Mesenchymal stem cell (in vitro differentiated cells and primary cell): ENCODE measurements around the gene NGB.

Source experiments
- DNase-seq: peaks from one replicate; pipeline ENCODE4 v3.0.0-alpha.2; 2013
- H2AFZ ChIP-seq: one replicate; pipeline ENCODE4 v1.6.1; 2013; ENCODE audit warnings: low read depth, mild to moderate bottlenecking, control low read depth, inconsistent platforms, low read length, moderate library complexity
- H2AK5ac ChIP-seq: 2 replicates; pipeline ENCODE4 v1.6.1; 2013; ENCODE audit warnings: low read length, moderate library complexity, mild to moderate bottlenecking, inconsistent platforms; ENCODE audit not compliant: severe bottlenecking
- H2BK120ac ChIP-seq: one replicate; pipeline ENCODE4 v1.6.1; 2013; ENCODE audit warnings: low read depth, mild to moderate bottlenecking, inconsistent platforms, low read length, moderate library complexity
- H2BK12ac ChIP-seq, 2 experiments: one replicate each; pipeline ENCODE4 v1.6.1; 2013; ENCODE audit warnings: inconsistent platforms in 2 of 2, low read length in 2 of 2, mild to moderate bottlenecking in 2 of 2, moderate library complexity in 2 of 2, control low read depth in 1 of 2
- H2BK15ac ChIP-seq: one replicate; pipeline ENCODE4 v1.6.1; 2013; ENCODE audit warnings: mild to moderate bottlenecking, low read depth, inconsistent platforms; ENCODE audit not compliant: poor library complexity, severe bottlenecking
- H2BK5ac ChIP-seq: 2 replicates; pipeline ENCODE4 v1.6.1; 2013; ENCODE audit warnings: low read depth, mild to moderate bottlenecking, low read length, control low read depth, inconsistent platforms; ENCODE audit not compliant: poor library complexity, severe bottlenecking
- H3K14ac ChIP-seq, 2 experiments: one replicate each; pipeline ENCODE4 v1.6.1; 2013; ENCODE audit warnings: inconsistent platforms in 2 of 2, low read length in 2 of 2, control low read depth in 1 of 2, mild to moderate bottlenecking in 1 of 2, moderate library complexity in 1 of 2
- H3K18ac ChIP-seq, 2 experiments: one replicate each; pipeline ENCODE4 v1.6.1; 2013; ENCODE audit warnings: inconsistent platforms in 2 of 2, low read length in 2 of 2, control low read depth in 1 of 2, low read depth in 1 of 2, mild to moderate bottlenecking in 1 of 2
- H3K23ac ChIP-seq, 2 experiments: one replicate each; pipeline ENCODE4 v1.6.1; 2013; ENCODE audit warnings: inconsistent platforms in 2 of 2, low read length in 2 of 2, mild to moderate bottlenecking in 2 of 2, moderate library complexity in 2 of 2, control low read depth in 1 of 2
- H3K27ac ChIP-seq: 2 replicates; pipeline ENCODE4 v1.5.1; 2013; ENCODE audit warnings: mild to moderate bottlenecking, moderate library complexity, low read length, control low read depth, inconsistent platforms; ENCODE audit not compliant: poor library complexity, severe bottlenecking
- H3K27me3 ChIP-seq, 2 experiments: 2 replicates each; pipeline versions ENCODE4 v1.6.1 to v1.7.0; 2013; ENCODE audit warnings: low read length in 2 of 2, mild to moderate bottlenecking in 2 of 2, moderate library complexity in 2 of 2, control low read depth in 1 of 2, inconsistent platforms in 1 of 2; ENCODE audit not compliant: control insufficient read depth in 1 of 2, insufficient read depth in 1 of 2
- H3K36me3 ChIP-seq, 2 experiments: 2 replicates each; pipeline versions ENCODE4 v1.6.1 to v1.7.0; 2013; ENCODE audit warnings: low read length in 2 of 2, control low read depth in 1 of 2, inconsistent platforms in 1 of 2, low read depth in 1 of 2, mild to moderate bottlenecking in 1 of 2; ENCODE audit not compliant: insufficient read depth in 2 of 2, control insufficient read depth in 1 of 2
- H3K4ac ChIP-seq, 2 experiments: one replicate each; pipeline ENCODE4 v1.6.1; 2013; ENCODE audit warnings: inconsistent platforms in 2 of 2, low read length in 2 of 2, mild to moderate bottlenecking in 2 of 2, moderate library complexity in 2 of 2, control low read depth in 1 of 2, low read depth in 1 of 2
- H3K4me1 ChIP-seq: 2 replicates; pipeline ENCODE4 v1.6.1; 2013; ENCODE audit warnings: low read depth, low read length, control low read depth; ENCODE audit not compliant: control insufficient read depth, insufficient read depth
- H3K4me2 ChIP-seq: 2 replicates; pipeline ENCODE4 v1.6.1; 2013; ENCODE audit warnings: low read length, mild to moderate bottlenecking, inconsistent platforms; ENCODE audit not compliant: poor library complexity, severe bottlenecking
- H3K4me3 ChIP-seq, 2 experiments: 2 replicates each; pipeline versions ENCODE4 v1.5.1 to v1.7.0; 2013; ENCODE audit warnings: low read length in 2 of 2, mild to moderate bottlenecking in 2 of 2, control low read depth in 1 of 2, low read depth in 1 of 2; ENCODE audit not compliant: insufficient read depth in 1 of 2
- H3K79me1 ChIP-seq: replicated peaks from 2 replicates; pipeline ENCODE4 v1.6.1; 2013; ENCODE audit warnings: mild to moderate bottlenecking, control low read depth, low read length, inconsistent platforms; ENCODE audit not compliant: poor library complexity, severe bottlenecking
- H3K9ac ChIP-seq: 2 replicates; pipeline ENCODE4 v1.7.0; 2013; ENCODE audit warnings: mild to moderate bottlenecking, low read length, moderate library complexity
- H3K9me3 ChIP-seq: 2 replicates; pipeline ENCODE4 v1.7.0; 2013; ENCODE audit warnings: mild to moderate bottlenecking, low read length; ENCODE audit not compliant: control insufficient read depth
- H4K8ac ChIP-seq: one replicate; pipeline ENCODE4 v1.6.1; 2013; ENCODE audit warnings: inconsistent platforms, mild to moderate bottlenecking, low read length, moderate library complexity
- H4K91ac ChIP-seq: one replicate; pipeline ENCODE4 v1.6.1; 2013; ENCODE audit warnings: mild to moderate bottlenecking, low read length, inconsistent platforms
- WGBS: methylation state at CpG from one replicate; pipeline ENCODE4 v1.1.7; 2013; ENCODE audit warnings: mixed read lengths; 5-methylcytosine and 5-hydroxymethylcytosine counted together

NGB gene

DNA sequence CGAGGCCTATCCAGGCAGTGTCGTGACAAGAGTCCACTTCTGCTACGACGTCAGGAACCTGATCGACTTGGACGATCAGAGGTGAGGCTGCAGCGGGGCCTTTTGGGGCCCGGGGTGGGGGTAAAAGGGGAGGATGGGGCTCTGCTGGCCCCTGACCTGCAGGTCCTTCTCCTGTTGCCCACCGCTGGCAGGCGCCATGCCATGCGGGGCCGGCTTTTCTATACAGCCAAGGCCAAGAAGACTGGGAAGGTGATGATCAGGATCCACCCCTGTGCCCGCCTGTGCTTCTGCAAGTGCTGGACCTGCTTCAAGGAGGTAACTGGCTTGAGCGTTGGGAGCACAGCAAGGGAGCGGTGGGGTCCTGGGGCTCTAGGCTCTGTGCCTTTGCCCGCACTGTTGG is 31.6 kb downstream of the NGB start:
- no peak overlapping the region for H4K91ac ChIP-seq
- no peak overlapping the region for H2BK5ac ChIP-seq
- H2AK5ac ChIP-seq = no peak overlapping the region
- H3K14ac ChIP-seq = no peak overlapping the region
- no peak overlapping the region for H3K4me3 ChIP-seq
- H3K79me1 ChIP-seq = no peaks in the 10 kb centered on the region
- peaks cover 0 to 11% of the 10 kb centered on the region in 2 experiments for H3K27me3 ChIP-seq
- no peaks in the 10 kb centered on the region for H3K4me1 ChIP-seq
- H3K23ac ChIP-seq = no peak overlapping the region
- H4K8ac ChIP-seq = no peak overlapping the region
- 83% methylated on average over 16 of the region's 16 CpGs for WGBS
- no peak overlapping the region for H3K4ac ChIP-seq
- no peak overlapping the region for H3K9ac ChIP-seq
- no peak overlapping the region for H3K18ac ChIP-seq
- H3K36me3 ChIP-seq = no peaks in the 10 kb centered on the region
- H2BK12ac ChIP-seq = no peak overlapping the region
- H2AFZ ChIP-seq = no peak overlapping the region
- no peaks in the 10 kb centered on the region for H3K9me3 ChIP-seq
- no peak for DNase-seq
- no peak overlapping the region for H2BK120ac ChIP-seq
- H3K27ac ChIP-seq = no peak overlapping the region
- H3K4me2 ChIP-seq = no peak overlapping the region
- no peak overlapping the region for H2BK15ac ChIP-seq

DNA sequence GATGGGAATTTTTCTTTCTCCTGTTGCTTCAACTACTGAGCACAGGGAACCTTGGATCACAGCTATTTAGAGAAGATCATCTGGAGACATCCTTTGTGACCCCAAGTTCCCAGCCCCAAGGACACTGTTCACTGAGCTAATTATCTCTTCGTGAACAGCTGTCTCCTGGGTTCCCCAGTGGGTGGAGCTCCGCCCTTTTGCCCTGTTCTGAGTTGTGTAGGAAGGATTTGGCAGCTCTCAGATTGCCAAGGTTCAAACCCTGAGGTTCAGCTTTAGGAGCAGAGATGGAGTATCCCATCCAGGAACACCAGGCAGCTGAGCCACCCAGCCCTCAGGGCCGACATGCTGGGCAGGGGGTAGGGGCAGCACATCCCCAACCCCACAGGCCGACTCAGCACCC is 32.0 kb downstream of the NGB start:
- Histone ChIP-seq H2BK12ac (no peak overlapping the region), H3K23ac (no peak overlapping the region), H4K91ac (no peak overlapping the region), H4K8ac (no peak overlapping the region), H3K36me3 (no peaks in the 10 kb centered on the region), H3K4me3 (no peak overlapping the region), H3K9me3 (no peaks in the 10 kb centered on the region), H3K4ac (no peak overlapping the region), H2AK5ac (no peak overlapping the region), H3K4me1 (no peaks in the 10 kb centered on the region), H3K18ac (no peak overlapping the region), H2BK15ac (no peak overlapping the region), H3K27ac (no peak overlapping the region), H3K14ac (no peak overlapping the region), H2BK5ac (no peak overlapping the region), H2AFZ (no peak overlapping the region), H3K79me1 (no peaks in the 10 kb centered on the region), H3K4me2 (no peak overlapping the region), H2BK120ac (no peak overlapping the region), H3K27me3 (peaks cover 0 to 11% of the 10 kb centered on the region in 2 experiments), H3K9ac (no peak overlapping the region)
- 59% methylated on average over 4 of the region's 4 CpGs for WGBS
- no peak for DNase-seq

DNA sequence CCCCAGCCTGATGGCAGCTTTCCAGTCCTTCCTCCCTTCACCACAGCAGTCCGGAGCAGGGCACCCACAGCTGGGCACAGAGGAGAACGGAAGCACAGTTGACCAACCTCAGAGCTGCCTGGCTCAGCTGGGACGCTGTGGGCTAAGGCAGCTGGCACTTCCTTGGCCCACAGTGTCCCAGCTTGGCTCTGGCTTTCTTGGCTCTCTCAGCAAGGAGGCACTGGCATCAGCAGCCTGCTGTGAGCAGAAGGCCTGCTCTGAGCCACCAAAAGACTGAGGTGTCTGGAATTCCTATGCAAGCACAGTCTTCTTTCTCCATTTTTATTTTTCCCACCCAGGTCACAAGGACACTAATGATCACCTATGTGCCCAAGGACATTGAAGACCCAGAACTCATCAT is 32.6 kb downstream of the NGB start:
- WGBS = 56% methylated on average over 3 of the region's 3 CpGs
- no peaks in the 10 kb centered on the region for H3K36me3 ChIP-seq
- no peak overlapping the region for H3K23ac ChIP-seq
- H2BK15ac ChIP-seq = no peak overlapping the region
- H3K9me3 ChIP-seq = no peaks in the 10 kb centered on the region
- H3K9ac ChIP-seq = no peak overlapping the region
- no peak overlapping the region for H3K4ac ChIP-seq
- H2AFZ ChIP-seq = no peak overlapping the region
- H2BK5ac ChIP-seq = no peak overlapping the region
- no peak overlapping the region for H3K14ac ChIP-seq
- no peak overlapping the region for H3K4me3 ChIP-seq
- H4K91ac ChIP-seq = no peak overlapping the region
- no peak overlapping the region for H2AK5ac ChIP-seq
- H4K8ac ChIP-seq = no peak overlapping the region
- no peak for DNase-seq
- H3K27me3 ChIP-seq = peaks cover 0 to 13% of the 10 kb centered on the region in 2 experiments
- no peak overlapping the region for H3K18ac ChIP-seq
- H3K27ac ChIP-seq = no peak overlapping the region
- H2BK12ac ChIP-seq = no peak overlapping the region
- H2BK120ac ChIP-seq = no peak overlapping the region
- no peaks in the 10 kb centered on the region for H3K79me1 ChIP-seq
- no peaks in the 10 kb centered on the region for H3K4me1 ChIP-seq
- no peak overlapping the region for H3K4me2 ChIP-seq

DNA sequence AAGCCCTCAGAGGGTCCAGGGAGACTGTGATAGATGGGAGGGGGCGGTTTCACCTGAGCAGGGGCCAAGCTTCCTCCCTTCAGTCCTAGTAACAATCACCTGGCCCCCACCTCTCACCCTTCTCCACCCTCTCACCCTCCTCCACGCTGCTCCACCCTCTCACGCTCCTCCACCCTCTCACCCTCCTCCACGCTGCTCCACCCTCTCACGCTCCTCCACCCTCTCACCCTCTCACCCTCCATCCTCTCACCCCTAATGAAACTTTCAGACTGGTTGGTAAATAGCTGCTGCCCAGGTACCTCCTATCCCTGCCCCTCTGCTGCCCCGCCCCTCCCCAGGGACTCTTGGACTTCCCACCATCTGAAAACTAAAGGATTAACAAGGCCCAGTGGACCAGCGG is 34.2 kb downstream of the NGB start:
- no peak overlapping the region for H2BK5ac ChIP-seq
- no peak overlapping the region for H3K4me3 ChIP-seq
- no peak overlapping the region for H2BK15ac ChIP-seq
- H3K4me1 ChIP-seq = no peaks in the 10 kb centered on the region
- H3K9ac ChIP-seq = no peak overlapping the region
- no peak overlapping the region for H3K4me2 ChIP-seq
- peaks cover 0 to 18% of the 10 kb centered on the region in 2 experiments for H3K27me3 ChIP-seq
- no peak overlapping the region for H2BK120ac ChIP-seq
- H4K8ac ChIP-seq = no peak overlapping the region
- H3K9me3 ChIP-seq = no peaks in the 10 kb centered on the region
- WGBS = 68% methylated on average over 7 of the region's 7 CpGs
- H3K14ac ChIP-seq = no peak overlapping the region
- H3K4ac ChIP-seq = no peak overlapping the region
- no peak overlapping the region for H3K23ac ChIP-seq
- H2AFZ ChIP-seq = no peak overlapping the region
- DNase-seq = no peak
- H4K91ac ChIP-seq = no peak overlapping the region
- H2BK12ac ChIP-seq = no peak overlapping the region
- H3K27ac ChIP-seq = no peak overlapping the region
- H3K36me3 ChIP-seq = no peaks in the 10 kb centered on the region
- no peak overlapping the region for H3K18ac ChIP-seq
- no peak overlapping the region for H2AK5ac ChIP-seq
- no peaks in the 10 kb centered on the region for H3K79me1 ChIP-seq
